H9 (cell line): ENCODE results near the gene HLA-DOA. TPM values are rescaled to one million over a fixed set of nuclear protein-coding genes. Genes with fewer than 3 reads are reported as not detected.

Source experiments
- DNase-seq: peaks from one replicate; pipeline ENCODE4 v3.0.0-alpha.2; 2017
- H2AFZ ChIP-seq: one replicate; pipeline ENCODE4 v1.6.1; 2013; ENCODE audit warnings: mild to moderate bottlenecking, low read length, control low read depth, moderate library complexity
- H2AK5ac ChIP-seq: 2 replicates; pipeline ENCODE4 v1.6.1; 2013; ENCODE audit warnings: low read length, control low read depth, mixed read lengths; ENCODE audit not compliant: insufficient read length
- H2BK120ac ChIP-seq: one replicate; pipeline ENCODE4 v1.6.1; 2013; ENCODE audit warnings: low read depth, mild to moderate bottlenecking, low read length, control low read depth, inconsistent platforms; ENCODE audit not compliant: poor library complexity, severe bottlenecking
- H2BK12ac ChIP-seq: 2 replicates; pipeline ENCODE4 v1.6.1; 2013; ENCODE audit warnings: low read length, control low read depth, mixed read lengths, low read depth; ENCODE audit not compliant: insufficient read length
- H2BK15ac ChIP-seq: 2 replicates; pipeline ENCODE4 v1.6.1; 2013; ENCODE audit warnings: low read depth, low read length, control low read depth
- H2BK20ac ChIP-seq: one replicate; pipeline ENCODE4 v1.6.1; 2013; ENCODE audit warnings: low read depth, mild to moderate bottlenecking, low read length, control low read depth, inconsistent platforms; ENCODE audit not compliant: poor library complexity, severe bottlenecking
- H2BK5ac ChIP-seq: 2 replicates; pipeline ENCODE4 v1.6.1; 2013; ENCODE audit warnings: low read length, control low read depth, mixed read lengths; ENCODE audit not compliant: insufficient read length
- H3K14ac ChIP-seq: 2 replicates; pipeline ENCODE4 v1.6.1; 2013; ENCODE audit warnings: low read length, control low read depth; ENCODE audit not compliant: insufficient read depth
- H3K18ac ChIP-seq: 2 replicates; pipeline ENCODE4 v1.6.1; 2013; ENCODE audit warnings: low read depth, mild to moderate bottlenecking, mixed read lengths, low read length, control low read depth; ENCODE audit not compliant: insufficient read length
- H3K23ac ChIP-seq: 2 replicates; pipeline ENCODE4 v1.6.1; 2013; ENCODE audit warnings: low read length, control low read depth, mixed read lengths, low read depth; ENCODE audit not compliant: insufficient read length
- H3K23me2 ChIP-seq: 2 replicates; pipeline ENCODE4 v1.6.1; 2013; ENCODE audit warnings: low read depth, mild to moderate bottlenecking, mixed read lengths, low read length, control low read depth; ENCODE audit not compliant: insufficient read length, poor library complexity, severe bottlenecking
- H3K27ac ChIP-seq: 2 replicates; pipeline ENCODE4 v1.5.1; 2013; ENCODE audit warnings: low read length, control low read depth, mixed read lengths, low read depth; ENCODE audit not compliant: insufficient read length
- H3K27me3 ChIP-seq: 2 replicates; pipeline ENCODE4 v1.6.1; 2013; ENCODE audit warnings: low read length, control low read depth, inconsistent platforms; ENCODE audit not compliant: insufficient read depth
- H3K4ac ChIP-seq: 2 replicates; pipeline ENCODE4 v1.6.1; 2013; ENCODE audit warnings: low read depth, mild to moderate bottlenecking, control low read depth, inconsistent platforms, low read length, moderate library complexity
- H3K4me1 ChIP-seq: 2 replicates; pipeline ENCODE4 v1.6.1; 2013; ENCODE audit warnings: low read length, control low read depth, inconsistent platforms; ENCODE audit not compliant: insufficient read depth
- H3K4me2 ChIP-seq: 2 replicates; pipeline ENCODE4 v1.6.1; 2013; ENCODE audit warnings: low read length, control low read depth, mixed read lengths; ENCODE audit not compliant: insufficient read length, insufficient read depth
- H3K56ac ChIP-seq: 2 replicates; pipeline ENCODE4 v1.6.1; 2013; ENCODE audit warnings: low read depth, mild to moderate bottlenecking, mixed read lengths, low read length, control low read depth; ENCODE audit not compliant: insufficient read length
- H3K79me1 ChIP-seq: 2 replicates; pipeline ENCODE4 v1.6.1; 2013; ENCODE audit warnings: low read depth, mild to moderate bottlenecking, moderate library complexity, low read length, control low read depth, inconsistent platforms; ENCODE audit not compliant: insufficient read depth, poor library complexity, severe bottlenecking
- H3K79me2 ChIP-seq: 2 replicates; pipeline ENCODE4 v1.6.1; 2013; ENCODE audit warnings: low read length, control low read depth, inconsistent platforms; ENCODE audit not compliant: insufficient read depth
- H3K9ac ChIP-seq: 2 replicates; pipeline ENCODE4 v1.6.1; 2013; ENCODE audit warnings: low read length, control low read depth, mixed read lengths; ENCODE audit not compliant: insufficient read length; ENCODE audit errors: extremely low read depth
- H3K9me3 ChIP-seq: one replicate; pipeline ENCODE4 v1.6.1; 2013; ENCODE audit warnings: low read depth, low read length, inconsistent platforms; ENCODE audit not compliant: control insufficient read depth
- H3T11ph ChIP-seq: one replicate; pipeline ENCODE4 v1.6.1; 2013; ENCODE audit warnings: mild to moderate bottlenecking, low read length, control low read depth, inconsistent platforms
- H4K20me1 ChIP-seq: one replicate; pipeline ENCODE4 v1.6.1; 2013; ENCODE audit not compliant: control insufficient read depth, insufficient read length, insufficient read depth
- H4K5ac ChIP-seq: 2 replicates; pipeline ENCODE4 v1.6.1; 2013; ENCODE audit warnings: low read depth, mild to moderate bottlenecking, mixed read lengths, low read length, control low read depth; ENCODE audit not compliant: insufficient read length
- H4K8ac ChIP-seq: replicated peaks from 2 replicates; pipeline ENCODE4 v1.6.1; 2013; ENCODE audit warnings: low read length, control low read depth, mixed read lengths, low read depth; ENCODE audit not compliant: insufficient read length
- H4K91ac ChIP-seq: 2 replicates; pipeline ENCODE4 v1.6.1; 2013; ENCODE audit warnings: low read depth, mild to moderate bottlenecking, moderate library complexity, mixed read lengths, low read length, control low read depth; ENCODE audit not compliant: insufficient read length
- H3K27ac Mint-ChIP-seq, 3 experiments: 2 replicates in 2 of 3; 3 replicates in 1 of 3; pipeline ENCODE4 v1.8.0; 2020 to 2021; ENCODE audit warnings: mixed read lengths in 3 of 3, mild to moderate bottlenecking in 1 of 3, moderate library complexity in 1 of 3
- H3K27me3 Mint-ChIP-seq: 2 replicates; pipeline ENCODE4 v1.8.0; 2021; ENCODE audit warnings: low read depth, mild to moderate bottlenecking, moderate library complexity, mixed read lengths
- H3K36me3 Mint-ChIP-seq, 3 experiments: 2 replicates in 2 of 3; 3 replicates in 1 of 3; pipeline ENCODE4 v1.8.0; 2020 to 2021; ENCODE audit warnings: low read depth in 3 of 3, mixed read lengths in 3 of 3; ENCODE audit not compliant: insufficient read depth in 1 of 3
- H3K4me1 Mint-ChIP-seq, 2 experiments: 2 replicates each; pipeline ENCODE4 v1.8.0; 2020; ENCODE audit warnings: mixed read lengths in 2 of 2
- H3K4me3 Mint-ChIP-seq, 2 experiments: 2 replicates in 1 of 2; 3 replicates in 1 of 2; pipeline ENCODE4 v1.8.0; 2020 to 2021; ENCODE audit warnings: mild to moderate bottlenecking in 2 of 2, mixed read lengths in 2 of 2, moderate library complexity in 1 of 2
- H3K9me3 Mint-ChIP-seq, 2 experiments: 2 replicates in 1 of 2; 3 replicates in 1 of 2; pipeline ENCODE4 v1.8.0; 2020; ENCODE audit warnings: mild to moderate bottlenecking in 2 of 2, mixed read lengths in 2 of 2, moderate library complexity in 1 of 2
- WGBS: extraction: QIAGEN DNeasy Blood & Tissue Kit; methylation state at CpG from one replicate; pipeline ENCODE4 v1.1.7; 2013; ENCODE audit warnings: missing lambda C conversion rate, low lambda C conversion rate, mixed read lengths; ENCODE audit not compliant: insufficient read length; ENCODE audit errors: extremely low coverage; 5-methylcytosine and 5-hydroxymethylcytosine counted together
- total RNA-seq: library from RNA; stranded (reverse); gene quantifications from 2 replicates; pipeline ENCODE4 v1.2.1, GENCODE V29; 2021
- TF ChIP-seq, protein P1 (sequence below): fragments of 200-600 bp; sonication (generic); conservative IDR thresholded peaks from 3 replicates; pipeline ENCODE4 v1.8.0; 2021; ENCODE audit warnings: antibody characterized with exemption, mild to moderate bottlenecking

HLA-DOA gene
- total RNA-seq, 1 experiment from 2014 or later: 15.6 TPM

DNA sequence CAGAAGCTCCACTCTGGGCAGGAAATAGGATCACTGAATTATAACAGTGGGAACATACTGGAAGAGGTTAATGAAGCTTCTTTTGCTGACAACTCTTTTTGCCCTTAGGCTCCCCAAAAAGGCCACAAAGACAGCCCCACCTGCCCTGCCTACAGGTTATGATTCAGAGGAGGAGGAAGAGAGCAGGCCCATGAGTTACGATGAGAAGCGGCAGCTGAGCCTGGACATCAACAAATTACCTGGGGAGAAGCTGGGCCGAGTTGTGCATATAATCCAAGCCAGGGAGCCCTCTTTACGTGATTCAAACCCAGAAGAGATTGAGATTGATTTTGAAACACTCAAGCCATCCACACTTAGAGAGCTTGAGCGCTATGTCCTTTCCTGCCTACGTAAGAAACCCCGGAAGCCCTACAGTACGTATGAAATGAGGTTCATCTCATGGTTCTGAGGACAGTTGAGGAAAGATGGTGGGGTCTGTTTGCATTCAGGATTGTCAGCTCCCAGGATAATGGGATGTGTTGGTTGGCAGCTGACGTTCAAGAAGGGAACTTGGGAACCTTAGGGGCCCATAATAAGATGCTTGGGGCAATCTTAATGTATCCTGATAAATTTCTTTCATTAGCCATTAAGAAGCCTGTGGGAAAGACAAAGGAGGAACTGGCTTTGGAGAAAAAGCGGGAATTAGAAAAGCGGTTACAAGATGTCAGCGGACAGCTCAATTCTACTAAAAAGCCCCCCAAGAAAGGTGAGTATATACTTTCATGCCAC lies 29.5 kb downstream of the HLA-DOA start:
- no peak overlapping the region for H3K4me2 ChIP-seq
- DNase-seq: no peak
- H2AK5ac ChIP-seq: no peak overlapping the region
- H3K79me2 ChIP-seq: peaks cover 15% of the 10 kb centered on the region
- no peak overlapping the region for H4K91ac ChIP-seq
- H3K27me3 ChIP-seq: no peaks in the 10 kb centered on the region
- H3K9ac ChIP-seq: no peak overlapping the region
- no peak overlapping the region for H2BK12ac ChIP-seq
- no peak overlapping the region for H2AFZ ChIP-seq
- H3K23ac ChIP-seq: no peak overlapping the region
- no peak overlapping the region for H3K56ac ChIP-seq
- no peak overlapping the region for H2BK15ac ChIP-seq
- no peak overlapping the region for H3K4ac ChIP-seq
- H2BK5ac ChIP-seq: no peak overlapping the region
- H3K4me3 Mint-ChIP-seq: peak overlapping the region in 1 of 2 experiments; percentile 24; a peak in 1 of 5 replicates
- no peak overlapping the region for H4K5ac ChIP-seq
- H3K9me3 Mint-ChIP-seq: no peaks in the 10 kb centered on the region
- H3K27me3 Mint-ChIP-seq: no peaks in the 10 kb centered on the region; the same call in none of the 2 replicates
- H3K79me1 ChIP-seq: peaks cover 20% of the 10 kb centered on the region
- peak overlapping the region in 1 of 3 experiments; percentile 84; a peak in 2 of 7 replicates for H3K27ac Mint-ChIP-seq
- peaks cover 23 to 55% of the 10 kb centered on the region in 2 experiments for H3K4me1 Mint-ChIP-seq
- TF ChIP-seq, protein P1, sequence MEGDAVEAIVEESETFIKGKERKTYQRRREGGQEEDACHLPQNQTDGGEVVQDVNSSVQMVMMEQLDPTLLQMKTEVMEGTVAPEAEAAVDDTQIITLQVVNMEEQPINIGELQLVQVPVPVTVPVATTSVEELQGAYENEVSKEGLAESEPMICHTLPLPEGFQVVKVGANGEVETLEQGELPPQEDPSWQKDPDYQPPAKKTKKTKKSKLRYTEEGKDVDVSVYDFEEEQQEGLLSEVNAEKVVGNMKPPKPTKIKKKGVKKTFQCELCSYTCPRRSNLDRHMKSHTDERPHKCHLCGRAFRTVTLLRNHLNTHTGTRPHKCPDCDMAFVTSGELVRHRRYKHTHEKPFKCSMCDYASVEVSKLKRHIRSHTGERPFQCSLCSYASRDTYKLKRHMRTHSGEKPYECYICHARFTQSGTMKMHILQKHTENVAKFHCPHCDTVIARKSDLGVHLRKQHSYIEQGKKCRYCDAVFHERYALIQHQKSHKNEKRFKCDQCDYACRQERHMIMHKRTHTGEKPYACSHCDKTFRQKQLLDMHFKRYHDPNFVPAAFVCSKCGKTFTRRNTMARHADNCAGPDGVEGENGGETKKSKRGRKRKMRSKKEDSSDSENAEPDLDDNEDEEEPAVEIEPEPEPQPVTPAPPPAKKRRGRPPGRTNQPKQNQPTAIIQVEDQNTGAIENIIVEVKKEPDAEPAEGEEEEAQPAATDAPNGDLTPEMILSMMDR: no peak
- no peaks in the 10 kb centered on the region for H4K20me1 ChIP-seq
- no peak overlapping the region for H4K8ac ChIP-seq
- H3K27ac ChIP-seq: no peak overlapping the region
- no peak overlapping the region for H3T11ph ChIP-seq
- no peaks in the 10 kb centered on the region for H3K4me1 ChIP-seq
- H3K9me3 ChIP-seq: no peaks in the 10 kb centered on the region
- no peaks in the 10 kb centered on the region for H3K23me2 ChIP-seq
- H2BK20ac ChIP-seq: no peak overlapping the region
- peaks cover 66 to 74% (median 68%) of the 10 kb centered on the region in 3 experiments for H3K36me3 Mint-ChIP-seq
- H3K14ac ChIP-seq: no peak overlapping the region
- WGBS: no CpG with 5 or more reads among the region's 12 CpGs
- no peak overlapping the region for H2BK120ac ChIP-seq
- H3K18ac ChIP-seq: no peak overlapping the region
